SK-N-MC (cell line): ENCODE data around the gene PRR32.

ENCODE experiments used
- EZH2 ChIP-seq: fragments of 200-600 bp; sonication (generic); IDR thresholded peaks from one replicate; pipeline ENCODE4 v1.6.1; 2017; ENCODE audit warnings: antibody characterized with exemption
- POLR2AphosphoS5 ChIP-seq: IDR thresholded peaks from 2 replicates; pipeline ENCODE4 v1.6.1; 2012; ENCODE audit warnings: mild to moderate bottlenecking, low read depth, low read length, borderline replicate concordance

GRCh38 chrX:126855839-126856524 is 36.5 kb downstream of the PRR32 start:
- no peak for TF ChIP-seq EZH2
- TF ChIP-seq POLR2AphosphoS5: no peak
